Uterus (tissue), 4 donors: Measurements from ENCODE around the gene SLC35B2. TPM values are rescaled to one million over a fixed set of nuclear protein-coding genes. Genes with fewer than 3 reads are reported as not detected.

Experiments
- DNase-seq, 2 donors: peaks; one replicate each; pipeline ENCODE4 v3.0.0-alpha.2; 2019 to 2020
- H3K27ac ChIP-seq, 2 donors: fragments of 200-600 bp; sonication (generic); 1 replicate in 1 of 2; 2 replicates in 1 of 2; pipeline ENCODE4 v1.5.1; 2016 to 2018
- H3K27me3 ChIP-seq, 2 donors: fragments of 200-600 bp; sonication (generic); one replicate each; pipeline ENCODE4 v1.5.1; 2018 to 2019; ENCODE audit warnings: control low read depth in 1 of 2
- H3K36me3 ChIP-seq, 2 donors: fragments of 200-600 bp; sonication (generic); one replicate each; pipeline ENCODE4 v1.5.1; 2019; ENCODE audit warnings: control low read depth in 1 of 2
- H3K4me1 ChIP-seq, 2 donors: fragments of 200-600 bp; sonication (generic); one replicate each; pipeline ENCODE4 v1.5.1; 2018 to 2019; ENCODE audit warnings: control low read depth in 1 of 2
- H3K4me3 ChIP-seq, 2 donors: fragments of 200-600 bp; sonication (generic); 1 replicate in 1 of 2; 2 replicates in 1 of 2; pipeline ENCODE4 v1.5.1; 2018 to 2019; ENCODE audit warnings: mild to moderate bottlenecking in 1 of 2
- H3K9me3 ChIP-seq, 2 donors: fragments of 200-600 bp; sonication (generic); one replicate each; pipeline ENCODE4 v1.5.1; 2019; ENCODE audit warnings: control low read depth in 1 of 2
- CTCF ChIP-seq, 4 experiments: fragments of 200-600 bp in 2 of 4; fragments of 450-650 bp in 2 of 4; sonication (generic) in 2 of 4; IDR thresholded peaks; one replicate each; pipeline ENCODE4 v1.5.1; 2016 to 2019; ENCODE audit warnings: antibody characterized with exemption in 4 of 4, mild to moderate bottlenecking in 2 of 4, moderate library complexity in 1 of 4
- POLR2A ChIP-seq, 2 donors: fragments of 450-650 bp; IDR thresholded peaks; one replicate each; pipeline ENCODE4 v1.6.1; 2016; ENCODE audit warnings: antibody characterized with exemption in 2 of 2, mild to moderate bottlenecking in 1 of 2, moderate library complexity in 1 of 2
- intact Hi-C: fragments of 100-400 bp; cut with DNase I; formaldehyde crosslinking; loops from one replicate; pipeline ENCODE4 v1.15.1; 2023; ENCODE audit warnings: low total_unique reads
- total RNA-seq, 4 donors: library from RNA; depleted of rRNA in 3 of 4; stranded (reverse); fragments of >200 nt in 3 of 4; gene quantifications; one replicate each; pipeline versions ENCODE4 v1.1.0 to v1.2.4, GENCODE V29; 2014 to 2023
- donor health status: DM: yes; HTN: yes; CAD: no.

SLC35B2 gene
- total RNA-seq, 4 donors from 2014 or later, result 5.9 to 39.5 (median 28.5) TPM

- peak overlapping the region in 1 of 2 donors; percentile 91 for H3K27ac ChIP-seq
- TF ChIP-seq CTCF (IDR thresholded peaks at IDR 0.05) (no peak), POLR2A (IDR thresholded peaks at IDR 0.05) (no peak)
- intact Hi-C loops, result loop anchor here (10.0 kb wide), 1 partner anchor 55 kb away; no protein-coding TSS in a partner anchor
- H3K4me1 ChIP-seq, result peaks cover 0 to 27% of the 10 kb centered on the region in 2 donors
- no peaks in the 10 kb centered on the region for H3K27me3 ChIP-seq
- no peak for DNase-seq
- H3K4me3 ChIP-seq, result no peak overlapping the region
- H3K9me3 ChIP-seq, result no peaks in the 10 kb centered on the region
- no peaks in the 10 kb centered on the region for H3K36me3 ChIP-seq
Observed at GRCh38 chr6:44229376-44230033, 27.8 kb downstream of the SLC35B2 start.

DNA sequence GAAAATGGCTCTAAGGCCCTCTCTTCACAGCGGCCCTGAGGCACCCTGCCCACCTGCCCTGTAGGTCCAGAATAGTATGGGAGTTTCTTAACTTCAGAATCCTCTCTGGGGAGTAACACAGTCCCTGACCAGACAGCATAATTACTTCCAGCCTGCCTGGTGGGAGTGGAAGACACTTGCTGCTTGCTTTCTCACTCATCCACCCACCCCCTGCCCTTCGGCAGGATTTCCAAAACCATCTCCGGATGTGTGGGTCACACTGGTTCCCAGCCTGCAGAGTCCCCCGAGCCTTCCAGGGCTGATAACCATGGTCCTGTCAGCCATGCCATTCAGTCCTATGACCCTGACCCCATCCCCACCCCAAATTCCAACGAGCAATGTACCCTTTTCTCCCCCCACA is 28.5 kb downstream of the SLC35B2 start:
- no peak for TF ChIP-seq POLR2A (IDR thresholded peaks at IDR 0.05)
- TF ChIP-seq CTCF (IDR thresholded peaks at IDR 0.05), result no peak
- no peak for DNase-seq
- H3K9me3 ChIP-seq, result no peaks in the 10 kb centered on the region
- peaks cover 0 to 21% of the 10 kb centered on the region in 2 donors for H3K4me1 ChIP-seq
- H3K27me3 ChIP-seq, result no peaks in the 10 kb centered on the region
- H3K36me3 ChIP-seq, result no peaks in the 10 kb centered on the region
- no peak overlapping the region for H3K4me3 ChIP-seq
- intact Hi-C loops, result no loop called here
- H3K27ac ChIP-seq, result peak overlapping the region; percentile 85 to 91

GRCh38 chr6:44228433-44228832 is 28.9 kb downstream of the SLC35B2 start:
- no peak overlapping the region for H3K4me3 ChIP-seq

GRCh38 chr6:44228031-44228430 is 29.3 kb downstream of the SLC35B2 start:
- peak overlapping the region; percentile 85 to 91 for H3K27ac ChIP-seq
- no peak overlapping the region for H3K4me3 ChIP-seq
- H3K27me3 ChIP-seq, result no peaks in the 10 kb centered on the region
- H3K36me3 ChIP-seq, result no peaks in the 10 kb centered on the region
- H3K9me3 ChIP-seq, result no peaks in the 10 kb centered on the region
- TF ChIP-seq CTCF (IDR thresholded peaks at IDR 0.05) (no peak), POLR2A (IDR thresholded peaks at IDR 0.05) (no peak)
- intact Hi-C loops, result no loop called here
- no peak for DNase-seq
- peaks cover 0 to 16% of the 10 kb centered on the region in 2 donors for H3K4me1 ChIP-seq

More at GRCh38 chr6:44228433-44228832, 28.9 kb downstream of the SLC35B2 start:
- intact Hi-C loops, result no loop called here
- peak overlapping the region; percentile 85 to 91 for H3K27ac ChIP-seq
- H3K36me3 ChIP-seq, result no peaks in the 10 kb centered on the region
- H3K9me3 ChIP-seq, result no peaks in the 10 kb centered on the region
- no peak for DNase-seq
- peaks cover 0 to 17% of the 10 kb centered on the region in 2 donors for H3K4me1 ChIP-seq
- no peaks in the 10 kb centered on the region for H3K27me3 ChIP-seq
- TF ChIP-seq CTCF (IDR thresholded peaks at IDR 0.05) (no peak), POLR2A (IDR thresholded peaks at IDR 0.05) (no peak)

DNA sequence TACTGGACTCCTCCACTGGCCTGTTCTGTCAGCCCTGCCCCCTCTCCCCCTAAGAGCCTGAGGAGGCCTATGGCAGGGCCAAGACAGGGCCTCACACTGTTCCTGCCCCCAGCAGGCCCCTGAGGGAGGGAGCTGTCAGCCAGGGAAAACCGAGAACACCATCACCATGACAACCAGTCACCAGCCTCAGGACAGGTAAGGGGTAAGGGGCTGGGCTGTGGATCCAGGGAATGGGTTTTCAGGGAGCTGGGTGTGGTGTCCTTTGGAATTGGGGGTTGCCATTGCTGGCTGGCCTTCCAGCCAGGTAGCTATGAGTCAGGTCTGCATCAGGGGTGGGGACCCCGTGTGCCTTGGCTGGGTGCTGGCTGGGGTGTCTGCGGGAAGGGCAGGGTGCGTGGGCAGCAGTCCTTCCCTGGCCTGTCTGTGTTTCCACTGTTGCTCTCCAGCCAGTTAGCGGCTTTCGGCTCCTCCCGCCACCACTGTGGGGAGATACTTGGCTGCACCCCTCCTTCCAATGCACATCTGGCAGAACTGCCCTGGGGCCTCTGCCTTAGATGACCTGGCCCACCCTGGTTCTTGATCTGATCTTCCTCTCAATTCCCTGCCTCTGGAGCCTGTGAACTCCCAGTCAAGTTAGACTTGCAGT is 30.1 kb downstream of the SLC35B2 start:
- Histone ChIP-seq H3K4me3 (peak overlapping the region in 1 of 2 donors; percentile 1), H3K4me1 (peaks cover 0 to 24% of the 10 kb centered on the region in 2 donors), H3K9me3 (no peaks in the 10 kb centered on the region), H3K36me3 (no peaks in the 10 kb centered on the region), H3K27ac (peak overlapping the region; percentile 85 to 91), H3K27me3 (no peaks in the 10 kb centered on the region)
- no peak for TF ChIP-seq POLR2A (IDR thresholded peaks at IDR 0.05)
- TF ChIP-seq CTCF (IDR thresholded peaks at IDR 0.05), result no peak
- DNase-seq, result no peak
- intact Hi-C loops, result no loop called here
